Parathyroid adenoma (tissue), 2 donors: Measurements from ENCODE around the gene LBX2.
"Not testable (repeated sequence)": the region's sequence is repeated elsewhere in the genome, so short reads cannot be mapped to it uniquely, and the experiment has no call there.

Experiments used
- H2AFZ ChIP-seq: fragments of 300-600 bp; sonication (generic); one replicate; pipeline ENCODE4 v1.7.0; 2017; ENCODE audit warnings: antibody characterized with exemption, mild to moderate bottlenecking
- H3K27ac ChIP-seq: fragments of 300-600 bp; sonication (generic); one replicate; pipeline ENCODE4 v1.7.0; 2017
- H3K27me3 ChIP-seq: fragments of 300-600 bp; sonication (generic); one replicate; pipeline ENCODE4 v1.7.0; 2017; ENCODE audit warnings: low read length; ENCODE audit not compliant: control insufficient read depth, insufficient read depth
- H3K36me3 ChIP-seq: fragments of 300-600 bp; sonication (generic); one replicate; pipeline ENCODE4 v1.7.0; 2017; ENCODE audit warnings: low read length; ENCODE audit not compliant: control insufficient read depth, insufficient read depth
- H3K4me1 ChIP-seq: fragments of 300-600 bp; sonication (generic); one replicate; pipeline ENCODE4 v1.7.0; 2017; ENCODE audit warnings: control low read depth
- H3K4me2 ChIP-seq: fragments of 300-600 bp; sonication (generic); one replicate; pipeline ENCODE4 v1.7.0; 2017; ENCODE audit warnings: low read length
- H3K4me3 ChIP-seq: fragments of 300-600 bp; sonication (generic); one replicate; pipeline ENCODE4 v1.7.0; 2017; ENCODE audit warnings: low read depth, low read length
- H3K79me2 ChIP-seq: fragments of 300-600 bp; sonication (generic); one replicate; pipeline ENCODE4 v1.7.0; 2017; ENCODE audit warnings: control low read depth
- H3K9ac ChIP-seq: fragments of 300-600 bp; sonication (generic); one replicate; pipeline ENCODE4 v1.7.0; 2017; ENCODE audit warnings: mild to moderate bottlenecking
- H3K9me3 ChIP-seq: fragments of 300-600 bp; sonication (generic); one replicate; pipeline ENCODE4 v1.7.0; 2017; ENCODE audit warnings: low read length; ENCODE audit not compliant: control insufficient read depth
- TF ChIP-seq, protein P1 (sequence below): fragments of 300-600 bp; sonication (generic); IDR thresholded peaks from one replicate; pipeline ENCODE4 v1.7.0; 2017; ENCODE audit warnings: antibody characterized with exemption, mild to moderate bottlenecking
- donor health status: primary hyperparathyroidism.

LBX2 gene

DNA sequence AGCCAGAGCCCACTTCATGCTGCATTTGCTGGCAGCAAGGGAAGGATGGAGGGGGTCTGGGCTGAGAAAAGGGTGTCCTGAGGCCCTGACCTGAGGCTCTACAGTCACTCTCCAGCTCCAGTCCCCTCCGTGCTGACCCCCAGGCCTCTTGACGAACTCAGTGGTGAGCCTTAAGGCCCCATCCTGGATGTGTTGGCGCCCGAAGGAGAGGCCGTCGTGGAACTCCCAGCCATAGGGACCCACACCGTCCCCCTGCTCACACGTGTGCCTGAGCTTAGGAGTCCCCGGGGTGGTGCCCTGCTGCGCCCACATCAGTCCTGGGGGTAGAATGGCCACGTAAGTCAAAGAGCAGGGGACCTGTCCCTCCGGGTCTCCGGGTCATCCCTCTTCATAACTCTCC lies 35.0 kb downstream of the LBX2 start:
- TF ChIP-seq, protein P1, sequence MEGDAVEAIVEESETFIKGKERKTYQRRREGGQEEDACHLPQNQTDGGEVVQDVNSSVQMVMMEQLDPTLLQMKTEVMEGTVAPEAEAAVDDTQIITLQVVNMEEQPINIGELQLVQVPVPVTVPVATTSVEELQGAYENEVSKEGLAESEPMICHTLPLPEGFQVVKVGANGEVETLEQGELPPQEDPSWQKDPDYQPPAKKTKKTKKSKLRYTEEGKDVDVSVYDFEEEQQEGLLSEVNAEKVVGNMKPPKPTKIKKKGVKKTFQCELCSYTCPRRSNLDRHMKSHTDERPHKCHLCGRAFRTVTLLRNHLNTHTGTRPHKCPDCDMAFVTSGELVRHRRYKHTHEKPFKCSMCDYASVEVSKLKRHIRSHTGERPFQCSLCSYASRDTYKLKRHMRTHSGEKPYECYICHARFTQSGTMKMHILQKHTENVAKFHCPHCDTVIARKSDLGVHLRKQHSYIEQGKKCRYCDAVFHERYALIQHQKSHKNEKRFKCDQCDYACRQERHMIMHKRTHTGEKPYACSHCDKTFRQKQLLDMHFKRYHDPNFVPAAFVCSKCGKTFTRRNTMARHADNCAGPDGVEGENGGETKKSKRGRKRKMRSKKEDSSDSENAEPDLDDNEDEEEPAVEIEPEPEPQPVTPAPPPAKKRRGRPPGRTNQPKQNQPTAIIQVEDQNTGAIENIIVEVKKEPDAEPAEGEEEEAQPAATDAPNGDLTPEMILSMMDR, result no peak
- H3K4me1 ChIP-seq, result peaks cover 9% of the 10 kb centered on the region
- H3K9ac ChIP-seq, result peak overlapping the region; percentile 42
- no peaks in the 10 kb centered on the region for H3K36me3 ChIP-seq
- H3K27me3 ChIP-seq, result no peaks in the 10 kb centered on the region
- H3K79me2 ChIP-seq, result peaks cover 11% of the 10 kb centered on the region
- H3K9me3 ChIP-seq, result no peaks in the 10 kb centered on the region
- H3K4me3 ChIP-seq, result peak overlapping the region; percentile 78
- peak overlapping the region; percentile 86 for H3K27ac ChIP-seq
- peak overlapping the region; percentile 86 for H3K4me2 ChIP-seq
- peak overlapping the region; percentile 91 for H2AFZ ChIP-seq

DNA sequence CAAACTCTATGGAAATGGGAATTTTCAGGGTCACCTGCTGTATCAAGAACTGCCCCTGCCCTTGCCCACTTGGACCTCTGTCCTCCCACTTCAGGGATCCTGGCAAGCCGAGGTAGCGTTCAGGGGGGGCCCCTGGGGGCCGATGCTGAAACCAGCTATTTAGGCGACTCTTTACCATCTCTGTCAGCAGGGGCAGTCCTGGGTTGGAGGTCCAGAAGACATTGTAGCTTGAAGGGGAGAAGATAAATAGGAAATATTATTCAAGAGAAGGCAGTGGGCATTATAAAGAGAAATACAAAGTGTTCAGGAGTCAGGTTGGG lies 36.7 kb downstream of the LBX2 start:
- Histone ChIP-seq H3K4me2 (no peak overlapping the region), H3K4me3 (no peak overlapping the region), H3K9me3 (no peaks in the 10 kb centered on the region), H3K36me3 (no peaks in the 10 kb centered on the region), H3K27me3 (no peaks in the 10 kb centered on the region), H3K27ac (no peak overlapping the region), H3K79me2 (peaks cover 11% of the 10 kb centered on the region), H3K9ac (no peak overlapping the region), H3K4me1 (peaks cover 9% of the 10 kb centered on the region), H2AFZ (no peak overlapping the region)
- TF ChIP-seq, protein P1, result no peak

DNA sequence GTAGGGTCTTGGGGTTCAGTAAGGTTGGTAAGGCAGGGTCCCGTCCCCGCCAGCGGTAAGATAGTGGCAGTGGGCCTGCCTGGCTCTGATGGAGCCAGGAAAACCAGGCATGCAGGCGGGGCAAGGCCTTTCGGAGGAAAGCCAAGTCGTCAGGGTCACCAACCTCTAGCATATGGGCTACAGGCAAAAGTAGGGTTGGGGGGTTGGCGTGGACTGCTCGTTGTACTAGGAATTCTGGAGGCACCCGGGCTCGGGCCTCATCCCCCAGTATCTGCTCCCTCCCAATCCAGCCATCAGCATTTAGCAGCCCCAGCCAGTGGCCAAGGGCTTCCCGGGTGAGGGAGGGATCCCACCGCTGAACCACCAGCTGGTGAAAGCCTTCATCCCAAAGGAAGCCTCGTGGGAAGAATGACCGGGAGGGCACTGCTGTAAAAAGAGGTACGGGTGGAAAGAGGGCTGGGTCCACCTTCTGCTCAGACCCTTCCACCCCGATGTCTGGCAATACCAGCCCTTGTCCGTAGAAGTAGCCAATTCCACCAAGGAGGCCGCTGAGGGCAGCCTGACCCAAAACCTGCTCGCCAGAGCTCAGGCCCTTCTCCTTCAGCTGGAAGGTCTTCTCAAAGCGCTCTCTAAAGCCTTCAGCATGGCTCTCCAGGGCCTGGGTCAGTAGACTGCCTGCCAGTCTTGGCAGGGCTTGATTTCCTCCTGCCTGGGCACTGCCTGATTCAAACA lies 37.2 kb downstream of the LBX2 start:
- peaks cover 11% of the 10 kb centered on the region for H3K79me2 ChIP-seq
- H3K27me3 ChIP-seq, result no peaks in the 10 kb centered on the region
- TF ChIP-seq, protein P1, result no peak
- no peak overlapping the region for H3K4me2 ChIP-seq
- H2AFZ ChIP-seq, result no peak overlapping the region
- H3K36me3 ChIP-seq, result no peaks in the 10 kb centered on the region
- peaks cover 9% of the 10 kb centered on the region for H3K4me1 ChIP-seq
- H3K4me3 ChIP-seq, result no peak overlapping the region
- no peak overlapping the region for H3K9ac ChIP-seq
- H3K9me3 ChIP-seq, result no peaks in the 10 kb centered on the region
- no peak overlapping the region for H3K27ac ChIP-seq

DNA sequence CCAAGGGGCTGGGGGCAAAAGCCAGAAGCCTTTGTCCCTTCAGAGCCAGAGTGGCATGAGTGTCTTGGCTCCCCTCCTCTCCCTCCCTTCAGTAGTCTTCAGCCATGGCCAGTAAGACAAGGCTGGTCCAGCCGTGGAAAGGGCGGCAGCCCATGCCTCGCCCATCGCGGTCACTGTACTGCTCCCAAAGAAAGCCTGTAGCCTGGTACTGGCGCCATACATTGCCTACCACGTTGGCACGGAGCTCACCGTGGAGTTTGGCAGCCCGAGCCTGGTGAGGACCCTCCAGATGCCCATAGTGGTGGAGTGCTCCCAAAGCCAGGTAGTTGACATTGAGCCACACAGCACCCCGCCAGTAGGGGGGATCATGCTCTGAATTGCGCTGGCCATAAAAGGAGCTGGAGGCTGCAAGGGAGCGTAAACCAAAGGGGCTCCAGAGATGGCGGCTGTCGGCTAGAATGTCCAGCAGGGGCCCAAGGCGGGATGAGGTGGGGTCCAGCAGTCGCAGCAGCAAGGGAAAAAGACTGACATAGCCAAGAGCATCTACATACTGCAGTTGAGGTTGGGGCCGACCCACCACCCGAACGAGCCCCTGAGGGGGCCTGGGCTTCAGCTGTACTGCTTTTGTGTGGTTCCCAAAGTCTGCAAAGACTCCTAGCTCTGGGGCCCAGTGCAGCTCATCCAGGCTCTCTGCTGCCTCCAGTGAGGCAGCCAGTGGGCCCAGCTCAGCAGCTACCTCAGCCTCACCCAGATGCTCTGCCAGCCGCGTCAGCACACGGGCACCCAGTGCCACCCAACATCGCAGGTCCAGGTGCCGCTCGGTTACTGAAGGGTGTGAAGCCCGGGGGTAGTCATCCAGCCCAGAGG lies 38.0 kb downstream of the LBX2 start:
- Histone ChIP-seq H2AFZ (no peak overlapping the region), H3K27me3 (no peaks in the 10 kb centered on the region), H3K4me2 (no peak overlapping the region), H3K36me3 (no peaks in the 10 kb centered on the region), H3K27ac (no peak overlapping the region), H3K9me3 (no peaks in the 10 kb centered on the region), H3K79me2 (peaks cover 11% of the 10 kb centered on the region), H3K4me1 (peaks cover 14% of the 10 kb centered on the region), H3K4me3 (no peak overlapping the region), H3K9ac (no peak overlapping the region)
- TF ChIP-seq, protein P1, result no peak

DNA sequence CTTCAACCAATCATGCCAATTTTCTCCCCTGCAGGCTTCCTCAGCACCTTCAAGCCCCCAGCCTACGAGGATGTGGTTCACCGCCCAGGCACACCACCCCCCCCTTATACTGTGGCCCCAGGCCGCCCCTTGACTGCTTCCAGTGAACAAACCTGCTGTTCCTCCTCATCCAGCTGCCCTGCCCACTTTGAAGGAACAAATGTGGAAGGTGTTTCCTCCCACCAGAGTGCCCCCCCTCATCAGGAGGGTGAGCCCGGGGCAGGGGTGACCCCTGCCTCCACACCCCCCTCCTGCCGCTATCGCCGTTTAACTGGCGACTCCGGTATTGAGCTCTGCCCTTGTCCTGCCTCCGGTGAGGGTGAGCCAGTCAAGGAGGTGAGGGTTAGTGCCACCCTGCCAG lies 39.2 kb downstream of the LBX2 start:
- not testable (repeated sequence) for H3K27ac ChIP-seq, H3K9me3 ChIP-seq, H3K4me3 ChIP-seq, H3K4me2 ChIP-seq, H3K36me3 ChIP-seq, H2AFZ ChIP-seq, H3K27me3 ChIP-seq, H3K9ac ChIP-seq
- peaks cover 15% of the 10 kb centered on the region for H3K79me2 ChIP-seq
- peaks cover 26% of the 10 kb centered on the region for H3K4me1 ChIP-seq

DNA sequence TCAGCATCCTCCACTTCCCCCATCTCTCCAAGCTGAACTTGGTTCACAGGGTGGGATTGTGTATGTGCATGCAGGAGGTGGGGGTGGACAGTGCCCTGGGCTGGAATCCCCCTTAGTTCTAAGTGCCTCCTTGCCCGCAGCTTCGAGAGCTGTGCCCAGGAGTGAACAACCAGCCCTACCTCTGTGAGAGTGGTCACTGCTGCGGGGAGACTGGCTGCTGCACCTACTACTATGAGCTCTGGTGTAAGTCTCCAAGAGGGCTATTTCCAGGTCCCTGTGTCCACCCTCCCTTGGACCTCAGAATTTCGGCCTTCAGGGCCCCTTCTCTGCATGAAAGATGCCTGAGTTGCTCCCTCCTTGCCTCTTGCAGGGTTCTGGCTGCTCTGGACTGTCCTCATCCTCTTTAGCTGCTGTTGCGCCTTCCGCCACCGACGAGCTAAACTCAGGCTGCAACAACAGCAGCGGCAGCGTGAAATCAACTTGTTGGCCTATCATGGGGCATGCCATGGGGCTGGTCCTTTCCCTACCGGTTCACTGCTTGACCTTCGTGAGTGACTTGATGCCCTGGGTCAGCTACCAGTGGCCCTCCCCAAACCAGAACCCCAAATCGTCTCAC lies 39.8 kb downstream of the LBX2 start:
- Histone ChIP-seq H3K79me2 (peaks cover 13% of the 10 kb centered on the region), H3K4me1 (peaks cover 26% of the 10 kb centered on the region), H3K4me3 (peak overlapping the region; percentile 90)
- H3K27me3 ChIP-seq, H3K36me3 ChIP-seq, H2AFZ ChIP-seq, H3K9ac ChIP-seq, H3K4me2 ChIP-seq, H3K27ac ChIP-seq, H3K9me3 ChIP-seq: not testable (repeated sequence)
